ENCODE data around the gene PXMP4.

PXMP4 gene

DNA sequence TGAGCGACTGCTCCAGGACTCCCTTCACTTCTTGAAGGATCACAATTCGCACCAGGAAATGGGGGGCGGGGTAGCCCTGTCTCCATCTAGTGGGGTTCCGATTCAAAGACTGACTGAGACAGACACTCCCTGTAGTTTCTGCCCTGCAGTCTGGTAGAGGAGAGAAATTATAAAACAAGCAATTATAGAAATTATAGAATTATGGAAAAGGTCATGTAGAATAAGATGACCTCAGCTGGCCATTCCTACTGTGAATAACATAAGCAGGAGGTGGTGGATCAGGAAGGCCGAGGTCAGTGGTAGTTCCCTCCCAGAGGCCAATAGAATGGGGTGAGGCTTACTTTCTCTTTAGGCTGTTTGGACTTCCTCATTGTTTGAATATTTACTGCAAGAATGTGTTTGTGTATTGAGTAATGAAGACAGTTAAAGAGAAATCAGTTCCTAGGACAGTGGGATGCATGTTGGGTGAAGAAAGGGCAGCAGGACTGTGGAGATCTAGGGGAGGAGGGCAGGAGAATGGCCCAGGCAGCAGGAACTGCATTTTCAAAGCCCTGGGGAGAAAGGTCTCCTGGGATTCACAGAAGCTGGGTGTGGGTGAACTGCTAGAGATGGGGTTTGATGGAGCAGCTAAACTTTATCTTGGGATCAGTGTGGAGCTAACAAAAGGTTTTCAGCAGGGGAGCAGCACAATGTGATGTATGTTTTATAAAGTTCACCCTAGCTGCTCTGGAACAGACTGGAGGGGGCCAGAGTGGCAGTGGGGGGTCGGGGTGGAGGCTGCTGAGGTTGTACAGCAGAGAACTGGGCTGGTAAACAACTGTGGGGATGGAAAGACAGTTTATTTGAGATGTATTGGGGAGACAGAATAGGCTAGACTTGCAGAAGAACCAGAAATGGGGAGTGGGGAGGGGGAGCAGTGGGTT is 13.8 kb upstream of the PXMP4 start:
- TF ChIP-seq, protein P1, sequence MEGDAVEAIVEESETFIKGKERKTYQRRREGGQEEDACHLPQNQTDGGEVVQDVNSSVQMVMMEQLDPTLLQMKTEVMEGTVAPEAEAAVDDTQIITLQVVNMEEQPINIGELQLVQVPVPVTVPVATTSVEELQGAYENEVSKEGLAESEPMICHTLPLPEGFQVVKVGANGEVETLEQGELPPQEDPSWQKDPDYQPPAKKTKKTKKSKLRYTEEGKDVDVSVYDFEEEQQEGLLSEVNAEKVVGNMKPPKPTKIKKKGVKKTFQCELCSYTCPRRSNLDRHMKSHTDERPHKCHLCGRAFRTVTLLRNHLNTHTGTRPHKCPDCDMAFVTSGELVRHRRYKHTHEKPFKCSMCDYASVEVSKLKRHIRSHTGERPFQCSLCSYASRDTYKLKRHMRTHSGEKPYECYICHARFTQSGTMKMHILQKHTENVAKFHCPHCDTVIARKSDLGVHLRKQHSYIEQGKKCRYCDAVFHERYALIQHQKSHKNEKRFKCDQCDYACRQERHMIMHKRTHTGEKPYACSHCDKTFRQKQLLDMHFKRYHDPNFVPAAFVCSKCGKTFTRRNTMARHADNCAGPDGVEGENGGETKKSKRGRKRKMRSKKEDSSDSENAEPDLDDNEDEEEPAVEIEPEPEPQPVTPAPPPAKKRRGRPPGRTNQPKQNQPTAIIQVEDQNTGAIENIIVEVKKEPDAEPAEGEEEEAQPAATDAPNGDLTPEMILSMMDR (conservative IDR thresholded peaks at IDR 0.05; ENCODE audit: low read depth, low read length): no peak
- no peak overlapping the region for H3K4me3 ChIP-seq (ENCODE audit: low read depth, low read length)
- peak; percentile 91 for DNase-seq (ENCODE audit: low read depth)

DNA sequence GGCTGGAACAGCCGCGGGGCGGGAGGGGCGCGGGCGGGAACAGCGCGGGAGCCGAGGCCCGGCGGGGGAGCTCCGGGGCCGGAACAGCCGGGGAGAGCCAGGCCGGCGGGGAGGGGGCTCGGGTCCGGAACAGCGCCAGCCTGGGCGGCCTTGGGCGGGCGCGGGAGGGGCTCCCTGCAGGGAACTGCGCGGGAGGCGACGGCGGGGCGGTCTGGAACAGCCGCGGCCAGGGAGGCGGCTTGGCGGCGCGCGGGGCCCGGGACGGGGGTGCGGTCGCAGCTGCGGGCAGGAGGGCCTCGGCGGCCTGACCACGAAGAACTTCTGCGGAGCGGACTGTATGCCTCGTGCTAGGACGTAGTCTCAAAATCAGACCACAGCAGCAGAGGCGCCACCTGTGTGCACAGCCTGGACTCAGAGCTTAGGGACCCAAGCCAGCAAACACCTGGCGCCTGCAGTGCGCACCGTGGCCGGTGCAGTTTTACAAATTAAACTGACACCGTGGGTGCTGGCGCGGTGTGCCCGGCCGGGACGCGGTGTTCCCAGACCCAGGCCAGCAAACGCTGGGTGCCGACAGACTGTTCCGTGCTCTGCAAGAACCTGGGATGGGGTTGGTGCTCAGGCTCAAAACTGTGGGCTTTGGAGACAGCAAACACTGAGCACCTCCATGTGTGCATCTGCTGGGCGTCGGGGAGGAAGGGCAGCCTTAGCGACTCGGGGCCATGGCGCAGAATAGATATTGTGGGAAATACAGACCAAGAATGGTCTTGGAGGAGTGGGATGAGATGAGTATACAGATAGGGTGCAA is 12.3 kb upstream of the PXMP4 start:
- TF ChIP-seq, protein P1 (conservative IDR thresholded peaks at IDR 0.05; ENCODE audit: low read depth, low read length): no peak
- H3K4me3 ChIP-seq (ENCODE audit: low read depth, low read length): peak overlapping the region; percentile 51
- peak; percentile 88 for DNase-seq (ENCODE audit: low read depth)

DNA sequence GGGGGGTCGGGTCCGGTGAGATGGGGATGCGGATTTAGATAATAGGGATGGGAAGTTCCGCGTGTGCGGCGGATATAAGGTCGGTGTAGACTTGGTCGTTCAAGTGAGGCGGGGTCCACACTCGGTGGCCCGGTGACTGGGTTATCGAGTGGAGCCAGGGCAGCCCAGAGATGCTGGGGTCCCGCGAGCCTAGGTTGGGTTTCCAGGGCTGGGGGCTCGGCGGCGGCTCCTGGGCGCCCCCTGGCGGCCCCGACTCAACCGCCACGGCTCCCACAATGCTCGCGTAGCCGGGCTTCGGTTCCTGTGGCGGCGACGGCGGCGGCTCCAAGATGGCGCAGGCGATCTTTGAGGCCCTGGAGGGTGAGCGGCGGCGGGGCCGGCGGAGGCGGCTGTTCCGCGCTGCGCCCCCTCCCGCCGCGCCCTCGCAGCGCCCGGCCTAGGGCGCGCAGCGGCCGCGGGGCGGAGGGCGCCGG is 11.6 kb upstream of the PXMP4 start, which contains the start of gene ZNF341:
TSS of gene ZNF341 (plus strand) at position 304 of the 473 bp plus-strand sequence. CDS start at position 330, 26 bp downstream.
- H3K4me3 ChIP-seq (ENCODE audit: low read depth, low read length): peak within 1 kb of the TSS; percentile 63
- no peak for DNase-seq (ENCODE audit: low read depth)
- TF ChIP-seq, protein P1 (conservative IDR thresholded peaks at IDR 0.05; ENCODE audit: low read depth, low read length): peak; percentile 72

DNA sequence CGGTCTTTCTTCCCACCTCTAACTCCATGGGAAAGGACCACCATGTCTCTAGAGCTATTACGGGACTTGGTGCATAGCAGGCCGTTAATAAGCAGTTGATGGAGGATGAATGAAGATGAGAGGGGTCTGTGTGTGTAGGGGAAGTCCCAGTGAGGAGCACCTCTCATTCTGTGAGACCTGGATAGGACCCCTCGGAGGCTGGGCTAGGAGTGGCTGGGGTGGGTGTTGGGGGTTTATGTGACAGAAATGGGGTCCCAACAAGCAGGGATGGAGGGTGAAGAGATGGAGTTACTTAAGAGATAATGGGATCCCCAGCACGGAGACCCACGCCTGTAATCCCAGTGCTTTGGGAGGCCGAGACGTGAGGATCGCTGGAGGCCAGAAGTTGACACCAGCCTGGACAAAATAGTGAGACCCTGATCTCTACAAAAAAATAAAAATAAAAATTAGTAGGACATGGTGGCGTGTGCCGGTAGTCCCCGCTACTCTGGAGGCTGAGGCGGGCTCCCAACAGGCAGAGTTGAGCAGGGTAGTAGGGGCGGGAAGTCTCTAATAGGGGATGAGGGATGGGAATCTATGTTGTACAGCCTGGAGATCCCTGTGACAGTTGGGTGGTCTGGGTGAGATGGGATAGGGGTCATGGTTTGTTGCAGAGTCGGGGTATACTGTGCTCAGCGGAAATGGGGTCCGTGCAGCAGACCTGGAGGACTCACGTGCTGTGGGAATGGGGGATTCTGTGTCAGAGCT is 11.0 kb upstream of the PXMP4 start:
- no peak for DNase-seq (ENCODE audit: low read depth)
- H3K4me3 ChIP-seq (ENCODE audit: low read depth, low read length): peak overlapping the region; percentile 63
- TF ChIP-seq, protein P1 (conservative IDR thresholded peaks at IDR 0.05; ENCODE audit: low read depth, low read length): no peak

DNA sequence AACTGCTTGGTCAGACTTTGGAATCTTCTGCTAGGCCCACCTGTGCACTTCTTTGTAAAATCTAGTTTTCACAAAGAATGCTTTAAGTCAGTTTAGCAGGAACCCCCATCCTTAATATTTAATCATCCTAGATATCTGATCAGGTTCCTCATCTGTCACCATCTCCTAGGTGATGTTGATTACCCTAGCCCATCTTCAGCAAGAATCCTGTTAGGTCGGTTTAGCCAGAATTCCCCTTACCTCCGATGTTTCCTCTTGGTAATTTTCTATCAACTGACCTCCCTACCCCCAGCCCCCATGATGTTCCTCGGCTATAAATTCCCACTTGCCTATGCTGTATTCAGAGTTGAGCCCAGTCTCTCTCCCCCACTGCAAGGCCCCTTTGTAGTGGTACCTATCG is 9.0 kb upstream of the PXMP4 start:
- TF ChIP-seq, protein P1 (conservative IDR thresholded peaks at IDR 0.05; ENCODE audit: low read depth, low read length): no peak
- DNase-seq (ENCODE audit: low read depth): no peak

DNA sequence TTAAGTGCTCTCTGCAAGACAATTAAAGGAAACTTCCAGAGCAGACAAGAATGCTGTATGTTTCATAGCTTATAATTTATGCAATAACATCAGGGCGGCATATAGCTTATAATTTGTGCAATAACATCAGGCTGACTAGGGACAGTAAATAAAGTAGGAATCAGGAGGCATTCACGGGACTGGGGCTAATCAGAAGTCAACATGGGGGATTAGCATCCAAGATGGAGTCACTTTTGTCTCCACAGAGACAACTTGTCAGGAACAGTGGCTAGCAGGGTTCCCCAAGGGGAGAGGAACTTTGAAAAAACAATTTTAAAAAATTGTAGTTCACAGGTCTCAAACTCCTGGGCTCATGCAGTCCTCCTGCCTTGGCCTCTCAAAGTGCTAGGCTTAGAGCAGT is 8.4 kb upstream of the PXMP4 start:
- DNase-seq (ENCODE audit: low read depth): no peak
- no peak overlapping the region for H3K4me3 ChIP-seq (ENCODE audit: low read depth, low read length)
- TF ChIP-seq, protein P1 (conservative IDR thresholded peaks at IDR 0.05; ENCODE audit: low read depth, low read length): no peak

More for the DNA sequence above, 9.0 kb upstream of the PXMP4 start:
- no peak overlapping the region for H3K4me3 ChIP-seq (ENCODE audit: low read depth, low read length)

Measured in choroid plexus epithelial cell (primary cell).